Prostate gland (tissue), 2 donors: ENCODE data around the gene FBLN5. TPM values are rescaled to one million over a fixed set of nuclear protein-coding genes. Genes with fewer than 3 reads are reported as not detected.
A peak's percentile ranks its signal among the peaks of the same experiment; 100 is the strongest.

ENCODE experiments used
- DNase-seq: peaks from one replicate; pipeline ENCODE4 v3.0.0-alpha.2; 2019; ENCODE audit warnings: low spot score
- H3K27ac ChIP-seq, 2 donors: fragments of 200-600 bp; sonication (generic); 2 replicates each; pipeline ENCODE4 v1.5.1; 2017 to 2019
- H3K27me3 ChIP-seq: fragments of 200-600 bp; sonication (generic); replicated peaks from 2 replicates; pipeline ENCODE4 v1.5.1; 2019; ENCODE audit not compliant: insufficient read depth
- H3K36me3 ChIP-seq, 2 donors: fragments of 200-600 bp; sonication (generic); 1 replicate in 1 of 2; 2 replicates in 1 of 2; pipeline versions ENCODE4 v1.5.1 to v1.8.1; 2017 to 2019
- H3K4me1 ChIP-seq: fragments of 200-600 bp; sonication (generic); replicated peaks from 2 replicates; pipeline ENCODE4 v1.5.1; 2019
- H3K4me3 ChIP-seq, 2 donors: fragments of 200-600 bp; sonication (generic); 2 replicates each; pipeline ENCODE4 v1.5.1; 2017 to 2019
- H3K9me3 ChIP-seq: fragments of 200-600 bp; sonication (generic); 2 replicates; pipeline ENCODE4 v1.5.1; 2017
- POLR2A ChIP-seq: fragments of 450-650 bp; IDR thresholded peaks from one replicate; pipeline ENCODE4 v1.6.1; 2016; ENCODE audit warnings: antibody characterized with exemption, mild to moderate bottlenecking
- POLR2AphosphoS5 ChIP-seq: sonication (generic); formaldehyde crosslinking; IDR thresholded peaks from one replicate; pipeline ENCODE4 v1.6.1; 2017; ENCODE audit warnings: antibody characterized with exemption
- WGBS: methylation state at CpG from one replicate; pipeline ENCODE4 v1.1.5; 2018; 5-methylcytosine and 5-hydroxymethylcytosine counted together
- intact Hi-C: fragments of 100-400 bp; cut with DNase I; formaldehyde crosslinking; loops from one replicate; pipeline ENCODE4 v1.14.2; 2022
- total RNA-seq, 2 donors: library from RNA; depleted of rRNA; stranded (reverse); fragments of >200 nt; gene quantifications; one replicate each; pipeline ENCODE4 v1.1.0, GENCODE V29; 2016
- TF ChIP-seq, protein P1 (sequence below), 4 experiments: fragments of 200-600 bp in 2 of 4; fragments of 450-650 bp in 2 of 4; sonication (generic) in 2 of 4; IDR thresholded peaks; 1 replicate in 3 of 4; 2 replicates in 1 of 4; pipeline ENCODE4 v1.5.1; 2016 to 2019; ENCODE audit warnings: antibody characterized with exemption in 4 of 4, mild to moderate bottlenecking in 2 of 4, moderate library complexity in 2 of 4

Gene FBLN5
- total RNA-seq, 2 donors from 2014 or later, result 12.5 to 125 TPM

DNA sequence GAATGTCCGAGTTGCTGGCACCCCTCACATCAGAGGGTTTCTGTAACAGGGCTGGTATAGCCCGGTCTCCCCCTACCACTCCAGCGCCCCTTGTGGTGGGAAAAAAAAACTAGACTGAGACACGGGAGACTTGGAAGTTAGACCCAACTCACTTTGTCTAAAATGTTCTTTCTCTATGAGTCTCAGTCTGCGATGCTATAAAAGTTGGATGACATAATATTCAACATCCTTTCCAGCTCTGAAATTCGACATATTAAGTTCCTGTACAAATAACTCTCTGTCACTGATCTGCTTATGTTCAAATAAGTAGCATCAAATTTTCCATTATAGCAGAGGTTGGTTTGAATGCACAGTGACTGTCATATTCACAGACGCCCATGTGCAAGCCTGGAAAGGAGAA is 54.5 kb downstream of the FBLN5 start:
- TF ChIP-seq POLR2A, result no peak
- TF ChIP-seq, protein P1, sequence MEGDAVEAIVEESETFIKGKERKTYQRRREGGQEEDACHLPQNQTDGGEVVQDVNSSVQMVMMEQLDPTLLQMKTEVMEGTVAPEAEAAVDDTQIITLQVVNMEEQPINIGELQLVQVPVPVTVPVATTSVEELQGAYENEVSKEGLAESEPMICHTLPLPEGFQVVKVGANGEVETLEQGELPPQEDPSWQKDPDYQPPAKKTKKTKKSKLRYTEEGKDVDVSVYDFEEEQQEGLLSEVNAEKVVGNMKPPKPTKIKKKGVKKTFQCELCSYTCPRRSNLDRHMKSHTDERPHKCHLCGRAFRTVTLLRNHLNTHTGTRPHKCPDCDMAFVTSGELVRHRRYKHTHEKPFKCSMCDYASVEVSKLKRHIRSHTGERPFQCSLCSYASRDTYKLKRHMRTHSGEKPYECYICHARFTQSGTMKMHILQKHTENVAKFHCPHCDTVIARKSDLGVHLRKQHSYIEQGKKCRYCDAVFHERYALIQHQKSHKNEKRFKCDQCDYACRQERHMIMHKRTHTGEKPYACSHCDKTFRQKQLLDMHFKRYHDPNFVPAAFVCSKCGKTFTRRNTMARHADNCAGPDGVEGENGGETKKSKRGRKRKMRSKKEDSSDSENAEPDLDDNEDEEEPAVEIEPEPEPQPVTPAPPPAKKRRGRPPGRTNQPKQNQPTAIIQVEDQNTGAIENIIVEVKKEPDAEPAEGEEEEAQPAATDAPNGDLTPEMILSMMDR (IDR thresholded peaks at IDR 0.05), result peak in 2 of 4 experiments; percentile 9 to 18
- H3K9me3 ChIP-seq, result no peaks in the 10 kb centered on the region
- DNase-seq, result no peak
- no peak overlapping the region for H3K4me3 ChIP-seq
- intact Hi-C loops, result no loop called here
- no peaks in the 10 kb centered on the region for H3K4me1 ChIP-seq
- no peaks in the 10 kb centered on the region for H3K36me3 ChIP-seq
- no peak overlapping the region for H3K27ac ChIP-seq
- H3K27me3 ChIP-seq, result no peaks in the 10 kb centered on the region
- 41% methylated on average over 7 of the region's 7 CpGs for WGBS

DNA sequence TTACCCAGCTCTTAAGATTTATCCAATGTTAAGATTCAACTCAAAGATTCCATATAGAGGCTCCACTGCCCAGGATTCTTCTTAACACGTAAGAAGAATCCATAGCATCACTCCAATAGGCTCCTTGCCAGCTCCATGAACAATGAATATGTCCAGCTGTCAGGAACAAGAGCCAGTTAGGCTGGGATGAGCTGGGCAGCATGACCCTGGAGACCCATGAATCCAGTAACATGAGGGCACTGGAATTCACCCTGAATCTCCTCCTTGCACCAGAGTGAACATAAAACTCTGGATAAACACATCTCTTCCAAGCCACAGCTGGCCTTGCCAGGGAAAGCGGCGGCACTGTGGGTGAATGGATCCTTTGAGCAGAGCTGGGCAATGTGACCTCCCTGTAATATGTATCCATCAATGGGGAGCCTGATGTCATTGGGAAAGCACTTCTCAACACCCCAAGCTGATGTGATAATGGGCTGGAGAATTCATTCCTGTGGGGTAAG is 55.7 kb downstream of the FBLN5 start:
- WGBS, result 82% methylated on average over 3 of the region's 3 CpGs
- Histone ChIP-seq H3K27ac (no peak overlapping the region), H3K36me3 (no peaks in the 10 kb centered on the region), H3K9me3 (no peaks in the 10 kb centered on the region), H3K4me1 (no peaks in the 10 kb centered on the region), H3K27me3 (no peaks in the 10 kb centered on the region), H3K4me3 (no peak overlapping the region)
- intact Hi-C loops, result no loop called here
- TF ChIP-seq, protein P1 (IDR thresholded peaks at IDR 0.05), result no peak
- no peak for TF ChIP-seq POLR2AphosphoS5
- no peak for DNase-seq

DNA sequence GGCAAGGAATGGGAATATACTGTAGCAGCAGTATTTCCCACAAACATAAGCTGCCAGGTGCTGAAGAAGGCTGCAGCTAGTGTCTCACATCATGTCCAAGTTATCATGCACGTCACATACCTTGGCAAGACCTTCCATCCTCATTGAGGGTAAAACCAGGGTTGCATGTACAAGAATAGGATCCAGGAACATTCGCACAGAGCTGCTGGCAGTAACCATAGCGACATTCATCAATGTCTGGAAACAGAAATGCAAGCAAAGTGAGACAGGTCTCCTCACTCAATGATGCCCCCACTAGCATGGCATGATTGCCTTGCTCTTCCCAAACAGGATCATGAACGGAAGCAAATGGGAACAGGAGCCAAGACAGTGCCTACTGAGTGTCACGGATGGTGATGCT is 56.4 kb downstream of the FBLN5 start:
- H3K27ac ChIP-seq, result no peak overlapping the region
- no peak for TF ChIP-seq POLR2AphosphoS5
- TF ChIP-seq, protein P1 (IDR thresholded peaks at IDR 0.05), result no peak
- WGBS, result 92% methylated on average over 5 of the region's 5 CpGs

DNA sequence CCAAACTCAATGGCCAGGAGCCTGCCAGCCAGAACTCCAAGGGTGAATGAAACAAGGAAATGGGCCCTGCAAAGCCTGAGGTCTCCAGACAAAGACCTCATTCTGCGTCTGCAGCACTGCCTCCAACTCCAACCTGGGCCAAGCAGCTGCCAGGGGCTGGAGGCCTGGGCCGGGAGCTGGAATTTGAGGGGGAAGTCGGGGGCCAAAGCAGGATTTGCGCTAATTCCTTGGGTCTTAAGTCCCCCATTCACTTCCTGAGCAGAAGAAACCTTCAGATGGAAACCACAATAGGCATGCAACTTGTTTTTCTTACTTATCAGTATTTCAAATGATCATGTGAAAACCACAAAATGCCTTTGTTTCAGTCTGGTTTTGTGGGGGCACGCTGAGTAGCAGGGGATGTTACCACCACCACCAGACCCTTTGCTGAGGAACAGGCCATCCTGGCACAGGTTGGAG is 57.2 kb downstream of the FBLN5 start:
- Histone ChIP-seq H3K27me3 (no peaks in the 10 kb centered on the region), H3K36me3 (no peaks in the 10 kb centered on the region), H3K4me1 (no peaks in the 10 kb centered on the region), H3K9me3 (no peaks in the 10 kb centered on the region), H3K4me3 (no peak overlapping the region), H3K27ac (peak overlapping the region in 1 of 2 donors; percentile 42)
- no peak for DNase-seq
- TF ChIP-seq, protein P1 (IDR thresholded peaks at IDR 0.05), result no peak
- TF ChIP-seq POLR2AphosphoS5, result no peak
- TF ChIP-seq POLR2A, result no peak
- intact Hi-C loops, result no loop called here
- WGBS, result 38% methylated on average over 5 of the region's 5 CpGs

More for the DNA sequence above, 56.4 kb downstream of the FBLN5 start:
- Histone ChIP-seq H3K36me3 (no peaks in the 10 kb centered on the region), H3K9me3 (no peaks in the 10 kb centered on the region), H3K4me1 (no peaks in the 10 kb centered on the region), H3K4me3 (no peak overlapping the region), H3K27me3 (no peaks in the 10 kb centered on the region)
- intact Hi-C loops, result no loop called here
- no peak for DNase-seq

DNA sequence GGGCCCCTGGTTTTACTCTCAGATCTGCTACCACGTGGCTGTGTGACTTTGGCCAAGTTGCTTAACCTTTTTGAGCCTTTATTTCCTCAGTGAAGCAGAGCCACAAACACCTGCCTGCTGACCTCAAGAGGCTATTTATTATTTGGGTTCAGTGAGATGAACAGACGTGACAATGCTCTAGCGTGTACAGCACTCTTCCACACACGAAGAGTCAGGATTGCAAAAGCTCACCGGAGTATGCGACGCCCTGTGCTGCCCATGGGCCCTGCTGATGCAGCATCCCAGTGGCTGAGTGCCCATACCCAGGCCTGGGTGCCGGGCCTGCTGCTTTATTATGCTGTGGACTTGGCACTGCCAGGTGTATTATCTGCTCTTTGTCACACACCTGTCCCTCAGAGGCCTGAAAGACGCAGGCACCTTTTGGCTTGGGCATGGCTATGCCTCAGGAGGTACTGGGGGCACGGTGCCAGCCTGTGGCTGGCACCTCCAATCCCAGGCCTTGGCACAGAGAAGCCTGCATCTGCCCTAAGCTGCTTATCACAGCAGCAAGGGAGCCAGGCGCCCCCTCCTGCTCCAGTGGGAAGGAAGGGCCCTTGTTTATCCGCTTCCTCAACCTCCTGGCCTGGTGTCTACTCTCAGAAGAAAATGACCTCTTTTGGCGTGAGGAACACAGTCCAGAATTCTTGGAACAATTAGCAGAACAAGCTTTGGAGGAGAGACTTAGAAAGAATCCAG is 57.9 kb downstream of the FBLN5 start:
- TF ChIP-seq POLR2AphosphoS5, result peak; percentile 37
- TF ChIP-seq, protein P1 (IDR thresholded peaks at IDR 0.05), result no peak
- TF ChIP-seq POLR2A, result no peak
- Histone ChIP-seq H3K36me3 (no peaks in the 10 kb centered on the region), H3K27me3 (no peaks in the 10 kb centered on the region), H3K9me3 (no peaks in the 10 kb centered on the region), H3K4me3 (no peak overlapping the region), H3K27ac (peak overlapping the region in 1 of 2 donors; percentile 42), H3K4me1 (no peaks in the 10 kb centered on the region)
- WGBS, result 48% methylated on average over 13 of the region's 13 CpGs
- DNase-seq, result peak; percentile 73
- intact Hi-C loops, result no loop called here
